ENCODE results near the gene SERPING1. TPM values are rescaled to one million over a fixed set of nuclear protein-coding genes. Genes with fewer than 3 reads are reported as not detected.
A peak's percentile ranks its signal among the peaks of the same experiment; 100 is the strongest.

Gene SERPING1
- total and polyA plus RNA-seq, 2 of the 13 experiments (the other 11 are each of a cell fraction or from before 2014, with no cell fraction given) = 2.0 to 10.4 TPM

DNA sequence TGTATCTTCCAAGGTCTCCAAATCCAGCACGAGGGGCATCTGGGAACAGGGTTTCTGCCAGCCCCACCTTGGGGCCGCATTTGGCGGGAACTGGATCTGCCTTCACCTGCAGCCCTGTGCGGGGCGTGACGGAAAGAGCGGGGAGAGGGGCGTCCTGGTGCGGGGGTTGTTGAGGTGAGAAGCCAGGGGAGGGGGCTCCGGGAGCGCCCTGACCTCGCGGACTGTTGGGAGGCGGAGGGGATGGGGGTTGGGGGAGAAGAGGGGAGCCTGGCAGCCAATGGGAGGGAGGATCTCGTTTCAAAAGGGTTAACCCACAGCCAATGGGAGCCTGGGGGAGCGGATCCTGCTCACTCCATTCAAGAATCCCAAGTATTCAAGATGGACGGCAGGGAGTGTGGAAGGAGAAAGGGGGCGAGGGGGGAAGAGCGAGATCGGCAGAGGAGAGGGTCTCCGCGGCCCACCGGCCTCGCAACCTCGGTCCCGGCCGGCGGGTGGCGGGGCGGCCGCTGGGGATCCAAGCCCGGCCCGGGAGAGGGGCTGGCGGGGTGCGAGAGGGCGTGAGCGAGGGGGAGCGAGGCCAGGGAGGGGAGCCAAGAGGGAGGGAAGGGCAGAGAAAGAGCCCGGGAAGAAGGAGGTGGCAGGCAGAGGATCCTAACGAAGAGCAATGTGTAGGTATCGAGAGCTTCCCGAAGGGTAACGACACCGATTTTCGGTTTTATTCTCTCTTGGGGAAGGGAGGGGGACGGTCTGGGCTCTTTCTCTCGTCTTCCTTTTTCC, 40.7 kb downstream of the SERPING1 start:
- Histone ChIP-seq H3K27me3 (ENCODE audit: control insufficient read depth in 1 of 2, insufficient read depth in 2 of 2, low read length in 2 of 2) (no peaks in the 10 kb centered on the region; a peak in 1 of 5 replicates), H3K9me3 (ENCODE audit: low read length) (no peaks in the 10 kb centered on the region), H3K4me3 (replicated peaks in 1 of 3; ENCODE audit: insufficient read depth in 1 of 3, low read depth in 2 of 3, low read length in 3 of 3) (peak overlapping the region; percentile 62 to 73 (median 69)), H3K9ac (ENCODE audit: insufficient read depth, low read depth, low read length) (peak overlapping the region; percentile 79), H4K20me1 (ENCODE audit: insufficient read depth, low read length) (no peaks in the 10 kb centered on the region), H3K4me2 (ENCODE audit: low read depth, low read length) (peak overlapping the region; percentile 86), H3K36me3 (replicated peaks in 1 of 2; ENCODE audit: control insufficient read depth in 1 of 2, insufficient read depth in 2 of 2, low read length in 2 of 2) (no peaks in the 10 kb centered on the region), H2AFZ (ENCODE audit: low read length) (no peak overlapping the region), H3K4me1 (ENCODE audit: insufficient read depth, low read length) (peaks cover 26% of the 10 kb centered on the region), H3K27ac (ENCODE audit: extremely low read length, insufficient read depth, low read length) (peak overlapping the region; percentile 68), H3K79me2 (ENCODE audit: insufficient read depth, low read length) (no peaks in the 10 kb centered on the region)
- ATAC-seq (peak; percentile 72), FAIRE-seq (no peak), DNase-seq (ENCODE audit: low spot score) (peak; percentile 55)
- in situ Hi-C loops (cut with HindIII; ENCODE audit: extremely low pct_ligation_motif_present, low pct_unique_long_range_greater_than_20kb) (no loop called here), intact Hi-C loops (cut with micrococcal nuclease; ENCODE audit: unreplicated experiment) (no loop called here)
- CTCF ChIA-PET (ENCODE audit: low intra/inter-chr PET ratio, low total read pairs) = interaction anchor here (0.8 kb wide), 1 partner anchor 181 kb away, joined by 3 read pairs; no protein-coding TSS in a partner anchor
- POLR2A ChIA-PET = interaction anchor here (3.6 kb wide), 1 partner anchor 41 kb away, joined by 33 read pairs; the partner anchor contains the start of gene SERPING1
- 64% methylated on average over 45 of the region's 47 CpGs for WGBS (ENCODE audit: low lambda C conversion rate)
- BruUV-seq (replicated peaks) = no TSS peak
- TF ChIP-seq, protein P1, sequence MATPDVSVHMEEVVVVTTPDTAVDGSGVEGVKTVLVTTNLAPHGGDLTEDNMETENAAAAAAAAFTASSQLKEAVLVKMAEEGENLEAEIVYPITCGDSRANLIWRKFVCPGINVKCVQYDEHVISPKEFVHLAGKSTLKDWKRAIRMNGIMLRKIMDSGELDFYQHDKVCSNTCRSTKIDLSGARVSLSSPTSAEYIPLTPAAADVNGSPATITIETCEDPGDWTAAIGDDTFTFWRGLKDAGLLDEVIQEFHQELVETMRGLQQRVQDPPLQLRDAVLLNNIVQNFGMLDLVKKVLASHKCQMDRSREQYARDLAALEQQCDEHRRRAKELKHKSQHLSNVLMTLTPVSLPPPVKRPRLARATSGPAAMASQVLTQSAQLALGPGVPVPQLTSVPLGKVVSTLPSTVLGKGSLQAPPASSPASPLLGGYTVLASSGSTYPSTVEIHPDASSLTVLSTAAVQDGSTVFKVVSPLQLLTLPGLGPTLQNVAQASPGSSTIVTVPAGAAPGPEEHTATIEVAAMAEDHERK (CRISPR knock-in tag; IDR thresholded peaks at IDR 0.05; ENCODE audit: low read depth) = no peak
- TF ChIP-seq SAP130 (CRISPR knock-in tag; IDR thresholded peaks at IDR 0.05; ENCODE audit: low read depth) = peak; percentile 25; the same call in 1 of the 2 replicates
- no peak for TF ChIP-seq ZNF552 (CRISPR knock-in tag; IDR thresholded peaks at IDR 0.05; ENCODE audit: borderline replicate concordance)
- TF ChIP-seq SP2 (CRISPR knock-in tag; IDR thresholded peaks at IDR 0.05) = 0 out of 2 replicates have a peak, but pooled peaks have one; percentile 22
- TF ChIP-seq YEATS4 (CRISPR knock-in tag; IDR thresholded peaks at IDR 0.05; ENCODE audit: borderline replicate concordance) = no peak
- no peak for TF ChIP-seq DNMT3B (CRISPR knock-in tag; conservative IDR thresholded peaks at IDR 0.05)
- TF ChIP-seq, protein P2, sequence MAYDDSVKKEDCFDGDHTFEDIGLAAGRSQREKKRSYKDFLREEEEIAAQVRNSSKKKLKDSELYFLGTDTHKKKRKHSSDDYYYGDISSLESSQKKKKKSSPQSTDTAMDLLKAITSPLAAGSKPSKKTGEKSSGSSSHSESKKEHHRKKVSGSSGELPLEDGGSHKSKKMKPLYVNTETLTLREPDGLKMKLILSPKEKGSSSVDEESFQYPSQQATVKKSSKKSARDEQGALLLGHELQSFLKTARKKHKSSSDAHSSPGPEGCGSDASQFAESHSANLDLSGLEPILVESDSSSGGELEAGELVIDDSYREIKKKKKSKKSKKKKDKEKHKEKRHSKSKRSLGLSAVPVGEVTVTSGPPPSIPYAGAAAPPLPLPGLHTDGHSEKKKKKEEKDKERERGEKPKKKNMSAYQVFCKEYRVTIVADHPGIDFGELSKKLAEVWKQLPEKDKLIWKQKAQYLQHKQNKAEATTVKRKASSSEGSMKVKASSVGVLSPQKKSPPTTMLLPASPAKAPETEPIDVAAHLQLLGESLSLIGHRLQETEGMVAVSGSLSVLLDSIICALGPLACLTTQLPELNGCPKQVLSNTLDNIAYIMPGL (CRISPR knock-in tag; IDR thresholded peaks at IDR 0.05; ENCODE audit: borderline replicate concordance in 1 of 2, low read depth in 1 of 2) = peak in 1 of 2 experiments; percentile 33; a peak in 1 of 4 replicates
- TF ChIP-seq MYC (CRISPR knock-in tag; IDR thresholded peaks at IDR 0.05; ENCODE audit: borderline replicate concordance) = peak; percentile 20; the same call in 1 of the 2 replicates
- peak; percentile 29; the same call in 1 of the 2 replicates for TF ChIP-seq SALL1 (CRISPR knock-in tag; IDR thresholded peaks at IDR 0.05)
- TF ChIP-seq TEAD3 (CRISPR knock-in tag; optimal IDR thresholded peaks at IDR 0.05; ENCODE audit: borderline replicate concordance) = peak; percentile 87
- peak; percentile 82 for TF ChIP-seq YY1 (IDR thresholded peaks at IDR 0.05; ENCODE audit: insufficient read depth, insufficient replicate concordance, low read depth, low read length)
- TF ChIP-seq, protein P3, sequence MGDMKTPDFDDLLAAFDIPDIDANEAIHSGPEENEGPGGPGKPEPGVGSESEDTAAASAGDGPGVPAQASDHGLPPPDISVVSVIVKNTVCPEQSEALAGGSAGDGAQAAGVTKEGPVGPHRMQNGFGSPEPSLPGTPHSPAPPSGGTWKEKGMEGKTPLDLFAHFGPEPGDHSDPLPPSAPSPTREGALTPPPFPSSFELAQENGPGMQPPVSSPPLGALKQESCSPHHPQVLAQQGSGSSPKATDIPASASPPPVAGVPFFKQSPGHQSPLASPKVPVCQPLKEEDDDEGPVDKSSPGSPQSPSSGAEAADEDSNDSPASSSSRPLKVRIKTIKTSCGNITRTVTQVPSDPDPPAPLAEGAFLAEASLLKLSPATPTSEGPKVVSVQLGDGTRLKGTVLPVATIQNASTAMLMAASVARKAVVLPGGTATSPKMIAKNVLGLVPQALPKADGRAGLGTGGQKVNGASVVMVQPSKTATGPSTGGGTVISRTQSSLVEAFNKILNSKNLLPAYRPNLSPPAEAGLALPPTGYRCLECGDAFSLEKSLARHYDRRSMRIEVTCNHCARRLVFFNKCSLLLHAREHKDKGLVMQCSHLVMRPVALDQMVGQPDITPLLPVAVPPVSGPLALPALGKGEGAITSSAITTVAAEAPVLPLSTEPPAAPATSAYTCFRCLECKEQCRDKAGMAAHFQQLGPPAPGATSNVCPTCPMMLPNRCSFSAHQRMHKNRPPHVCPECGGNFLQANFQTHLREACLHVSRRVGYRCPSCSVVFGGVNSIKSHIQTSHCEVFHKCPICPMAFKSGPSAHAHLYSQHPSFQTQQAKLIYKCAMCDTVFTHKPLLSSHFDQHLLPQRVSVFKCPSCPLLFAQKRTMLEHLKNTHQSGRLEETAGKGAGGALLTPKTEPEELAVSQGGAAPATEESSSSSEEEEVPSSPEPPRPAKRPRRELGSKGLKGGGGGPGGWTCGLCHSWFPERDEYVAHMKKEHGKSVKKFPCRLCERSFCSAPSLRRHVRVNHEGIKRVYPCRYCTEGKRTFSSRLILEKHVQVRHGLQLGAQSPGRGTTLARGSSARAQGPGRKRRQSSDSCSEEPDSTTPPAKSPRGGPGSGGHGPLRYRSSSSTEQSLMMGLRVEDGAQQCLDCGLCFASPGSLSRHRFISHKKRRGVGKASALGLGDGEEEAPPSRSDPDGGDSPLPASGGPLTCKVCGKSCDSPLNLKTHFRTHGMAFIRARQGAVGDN (CRISPR knock-in tag; IDR thresholded peaks at IDR 0.05) = peak; percentile 32
- no peak for TF ChIP-seq ZNF839 (CRISPR knock-in tag; IDR thresholded peaks at IDR 0.05; ENCODE audit: borderline replicate concordance)
- TF ChIP-seq TAF1 (CRISPR knock-in tag; IDR thresholded peaks at IDR 0.05) = peak; percentile 48
